Measurements from ENCODE around the gene RDX.
"Not testable (repeated sequence)": the region's sequence is repeated elsewhere in the genome, so short reads cannot be mapped to it uniquely, and the experiment has no call there.

RDX gene

GRCh38 chr11:110296226-110297075 lies at the start of gene RDX:
Gene RDX (minus strand): TSS chr11:110296614. CDS start chr11:110279692, 16,922 bp downstream.
- peak; percentile 2 to 15 for DNase-seq

GRCh38 chr11:110345743-110346142 lies 49.3 kb upstream of the RDX start:
- DNase-seq: no peak

GRCh38 chr11:110340436-110340835 lies 44.0 kb upstream of the RDX start:
- no peak for DNase-seq

- no peak for DNase-seq
These were observed 43.2 kb upstream of the RDX start for GRCh38 chr11:110339456-110340250.

- no peak for DNase-seq
These were observed 42.3 kb upstream of the RDX start for GRCh38 chr11:110338684-110339083.

- no peak for DNase-seq
These were observed 41.3 kb upstream of the RDX start for GRCh38 chr11:110337570-110338193.

- DNase-seq: no peak
These were observed 39.6 kb upstream of the RDX start for GRCh38 chr11:110336054-110336453.

- DNase-seq: no peak
These were observed 38.9 kb upstream of the RDX start for GRCh38 chr11:110335358-110335757.

GRCh38 chr11:110331626-110332025 lies 35.2 kb upstream of the RDX start:
- DNase-seq: no peak

- DNase-seq: no peak
These were observed 33.0 kb upstream of the RDX start for GRCh38 chr11:110329445-110329844.

- no peak for DNase-seq
These were observed 31.1 kb upstream of the RDX start for GRCh38 chr11:110327508-110327907.

- DNase-seq: no peak
These were observed 27.4 kb upstream of the RDX start for GRCh38 chr11:110323786-110324185.

GRCh38 chr11:110319501-110319900 lies 23.1 kb upstream of the RDX start:
- no peak for DNase-seq

- DNase-seq: no peak
These were observed 22.4 kb upstream of the RDX start for GRCh38 chr11:110318638-110319404.

- no peak for DNase-seq
These were observed 21.1 kb upstream of the RDX start for GRCh38 chr11:110317516-110317932.

- no peak for DNase-seq
These were observed 18.1 kb upstream of the RDX start for GRCh38 chr11:110314366-110315095.

GRCh38 chr11:110312670-110313069 lies 16.3 kb upstream of the RDX start:
- no peak for DNase-seq

GRCh38 chr11:110311783-110312579 lies 15.6 kb upstream of the RDX start:
- no peak for DNase-seq

- DNase-seq: no peak
These were observed 11.7 kb upstream of the RDX start for GRCh38 chr11:110308071-110308470.

GRCh38 chr11:110306019-110306388 lies 9.6 kb upstream of the RDX start:
- not testable (repeated sequence) for DNase-seq

Data from AML-193 (cell line).